ENCODE measurements around the gene LYSET.
"Not testable (repeated sequence)": the region's sequence is repeated elsewhere in the genome, so short reads cannot be mapped to it uniquely, and the experiment has no call there.

The LYSET gene

GRCh38 chr14:93212432-93212831, 27.3 kb downstream of the LYSET start:
- FAIRE-seq (peak; percentile 89), DNase-seq (ENCODE audit: extremely low spot score, insufficient read length, low read depth) (no peak)

GRCh38 chr14:93214598-93214997, 29.5 kb downstream of the LYSET start:
- FAIRE-seq, result no peak
- DNase-seq (ENCODE audit: extremely low spot score, insufficient read length, low read depth), result no peak

DNA sequence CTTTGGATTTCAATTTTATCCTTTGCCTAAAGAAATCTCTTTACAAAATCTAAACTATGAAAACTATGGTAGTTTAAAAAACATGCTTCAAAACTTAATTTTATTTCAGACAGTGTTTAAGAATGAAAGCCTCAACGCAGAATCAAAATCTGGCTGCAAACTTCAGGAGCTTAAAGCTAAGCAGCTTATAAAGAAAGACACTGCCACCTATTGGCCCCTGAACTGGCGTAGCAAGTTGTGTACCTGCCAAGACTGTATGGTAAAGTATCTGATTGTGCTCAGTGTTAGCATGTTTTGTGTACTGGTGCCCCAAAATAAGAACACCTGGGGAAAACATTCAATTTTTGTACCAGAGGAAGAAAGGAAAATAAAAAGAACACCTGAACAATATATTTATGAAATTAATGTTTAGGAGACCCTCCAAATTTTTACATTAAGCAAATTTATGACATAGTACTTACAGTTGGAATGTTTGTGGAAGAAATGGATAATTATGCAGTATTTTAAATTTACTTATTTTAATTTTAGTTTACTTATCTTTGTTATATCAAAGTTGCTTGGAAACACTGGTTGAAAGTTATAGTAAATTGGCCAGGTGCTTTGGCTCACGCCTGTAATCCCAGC, 34.1 kb downstream of the LYSET start:
- DNase-seq (ENCODE audit: extremely low spot score, insufficient read length, low read depth) (peak; percentile 25), FAIRE-seq (peak; percentile 80)

DNA sequence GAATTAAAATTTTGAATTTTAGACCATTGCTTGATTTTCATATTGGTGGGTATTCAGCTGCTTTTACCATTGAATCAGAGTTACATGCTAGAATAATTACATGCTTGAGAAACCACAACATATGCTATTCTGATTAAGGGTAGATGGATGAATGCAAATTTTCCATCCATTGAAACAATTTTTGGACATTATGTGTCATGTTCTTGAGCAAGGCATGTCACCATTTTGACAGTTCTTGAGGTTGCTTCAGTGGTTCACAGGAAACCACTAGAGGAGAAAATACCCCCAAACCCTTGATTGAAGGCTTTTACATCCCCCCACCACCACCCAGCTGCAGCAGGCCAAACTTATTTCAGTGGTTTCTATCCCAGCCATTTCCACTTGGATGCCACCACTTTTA, 35.4 kb downstream of the LYSET start:
- DNase-seq (ENCODE audit: extremely low spot score, insufficient read length, low read depth) (no peak), FAIRE-seq (no peak)

DNA sequence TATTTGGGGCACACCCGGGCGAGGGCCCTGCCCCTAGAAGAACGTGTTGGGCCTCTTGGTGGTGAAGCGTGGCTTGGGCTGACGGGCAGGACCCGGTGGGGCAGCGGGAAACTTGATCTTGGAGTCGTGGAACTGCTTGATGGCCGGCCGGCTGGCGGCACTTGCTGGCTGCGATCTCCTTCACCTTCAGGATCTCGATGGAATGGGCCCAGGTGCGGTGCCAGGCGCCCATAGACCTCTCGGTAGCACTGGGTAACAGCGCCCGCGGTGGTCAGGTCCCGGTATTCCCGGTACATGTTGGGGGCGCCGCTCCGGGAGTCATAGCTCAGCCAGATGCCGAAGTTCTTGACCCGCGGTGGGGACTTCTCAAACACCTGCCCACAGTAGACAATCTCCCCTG, 38.4 kb downstream of the LYSET start:
- FAIRE-seq, result no peak
- no peak for DNase-seq (ENCODE audit: extremely low spot score, insufficient read length, low read depth)

GRCh38 chr14:93228550-93228949, 43.4 kb downstream of the LYSET start:
- FAIRE-seq (no peak), DNase-seq (ENCODE audit: extremely low spot score, insufficient read length, low read depth) (no peak)

- FAIRE-seq, result no peak
These were observed 45.4 kb downstream of the LYSET start for GRCh38 chr14:93230539-93230938.

GRCh38 chr14:93231129-93231979, 46.2 kb downstream of the LYSET start:
- DNase-seq (ENCODE audit: extremely low spot score, insufficient read length, low read depth) (no peak), FAIRE-seq (no peak)

More at GRCh38 chr14:93230539-93230938, 45.4 kb downstream of the LYSET start:
- no peak for DNase-seq (ENCODE audit: extremely low spot score, insufficient read length, low read depth)

DNA sequence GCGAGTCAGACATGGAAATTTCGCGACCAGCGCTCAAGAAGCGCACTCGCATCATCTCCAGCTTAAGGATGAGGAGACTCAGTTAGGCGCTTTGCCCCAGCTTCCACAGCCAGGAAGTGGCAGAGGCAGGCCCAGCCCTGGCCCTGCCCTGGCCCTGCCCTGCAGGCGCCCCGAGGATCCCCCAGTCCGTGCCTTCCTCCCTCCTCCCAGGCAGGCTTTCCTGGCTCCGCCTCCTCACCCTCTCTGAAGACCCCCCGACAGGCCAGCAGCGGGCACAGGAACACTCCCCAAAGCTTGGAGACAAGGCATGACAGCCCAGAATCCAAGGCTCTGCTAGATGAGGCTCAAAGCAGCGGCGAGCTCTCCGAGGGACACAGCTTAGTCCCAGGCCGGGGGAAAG, 47.0 kb downstream of the LYSET start:
- FAIRE-seq, result no peak
- DNase-seq (ENCODE audit: extremely low spot score, insufficient read length, low read depth), result no peak

- DNase-seq (ENCODE audit: extremely low spot score, insufficient read length, low read depth); FAIRE-seq: not testable (repeated sequence)
These were observed 48.0 kb downstream of the LYSET start for GRCh38 chr14:93233078-93233477.

DNA sequence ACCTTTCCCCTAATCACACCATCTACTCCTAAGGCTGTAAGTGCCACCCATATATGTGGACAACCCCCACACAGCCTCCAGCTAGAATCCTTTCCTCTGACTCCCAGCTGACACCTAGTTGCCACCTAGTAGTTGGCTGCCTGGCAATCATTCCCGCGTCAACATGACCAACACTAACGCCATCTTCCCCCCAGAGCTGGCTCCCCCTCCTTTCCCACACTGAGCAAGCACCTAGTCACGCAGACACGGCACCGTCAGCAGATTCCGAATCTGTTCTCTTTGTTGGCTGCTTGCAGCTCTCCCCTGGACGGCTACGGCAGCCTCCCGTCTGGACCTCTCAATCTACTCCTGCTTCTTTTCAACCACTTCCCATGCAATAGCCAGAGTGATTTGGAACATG, 49.7 kb downstream of the LYSET start:
- FAIRE-seq (no peak), DNase-seq (ENCODE audit: extremely low spot score, insufficient read length, low read depth) (no peak)
